MCF 10A (cell line): ENCODE results near the gene ERC2. TPM values are rescaled to one million over a fixed set of nuclear protein-coding genes. Genes with fewer than 3 reads are reported as not detected.
A peak's percentile ranks its signal among the peaks of the same experiment; 100 is the strongest.

ENCODE experiments used
- BruUV-seq: library from RNA; stranded (reverse); fragments of 400-500 nt; replicated peaks from 2 replicates; lab custom pipeline; 2021; lab: Mats Ljungman, UMichigan
- CTCF ChIA-PET: fragments of 300-600 bp; sonication (Branson Sonifier 250); formaldehyde crosslinking; extraction: SDS; loops from one replicate; lab custom pipeline; 2021; ENCODE audit warnings: antibody characterized with exemption, inconsistent platforms; lab: Yijun Ruan, JAX
- POLR2A ChIA-PET: fragments of 300-600, 350-650 bp; sonication (Branson Sonifier 250); formaldehyde crosslinking; extraction: SDS; loops from one replicate; lab custom pipeline; 2020; ENCODE audit warnings: antibody characterized with exemption, inconsistent platforms; lab: Yijun Ruan, JAX
- DNase-seq: peaks from one replicate; pipeline ENCODE4 v3.0.0-alpha.2; 2018; ENCODE audit not compliant: unreplicated experiment
- H3K27ac Mint-ChIP-seq: one replicate; pipeline ENCODE4 v1.8.0; 2022; ENCODE audit warnings: mild to moderate bottlenecking, low read depth, mixed read lengths; ENCODE audit not compliant: unreplicated experiment
- H3K27me3 Mint-ChIP-seq: one replicate; pipeline ENCODE4 v1.8.0; 2022; ENCODE audit warnings: mixed read lengths; ENCODE audit not compliant: insufficient read depth, unreplicated experiment
- H3K36me3 Mint-ChIP-seq: one replicate; pipeline ENCODE4 v1.8.0; 2022; ENCODE audit warnings: mild to moderate bottlenecking, moderate library complexity, mixed read lengths; ENCODE audit not compliant: insufficient read depth, unreplicated experiment
- H3K4me1 Mint-ChIP-seq: one replicate; pipeline ENCODE4 v1.8.0; 2022; ENCODE audit warnings: mixed read lengths; ENCODE audit not compliant: insufficient read depth, unreplicated experiment
- H3K4me3 Mint-ChIP-seq: one replicate; pipeline ENCODE4 v1.8.0; 2022; ENCODE audit warnings: mild to moderate bottlenecking, moderate library complexity, mixed read lengths; ENCODE audit not compliant: unreplicated experiment
- H3K9me3 Mint-ChIP-seq: one replicate; pipeline ENCODE4 v1.8.0; 2022; ENCODE audit warnings: mixed read lengths; ENCODE audit not compliant: unreplicated experiment
- intact Hi-C: fragments of 100-400 bp; cut with micrococcal nuclease; formaldehyde crosslinking; loops from 2 replicates; pipeline ENCODE4 v1.14.1; 2022
- total RNA-seq: library from RNA; stranded (reverse); gene quantifications from 2 replicates; pipeline ENCODE4 v1.2.3, GENCODE V29; 2022
- TF ChIP-seq, protein P1 (sequence below): fragments of 200-600 bp; IDR thresholded peaks from one replicate; pipeline ENCODE4 v1.8.0; 2022; ENCODE audit warnings: antibody characterized with exemption, mild to moderate bottlenecking; ENCODE audit not compliant: unreplicated experiment

ERC2 gene
- total RNA-seq, 1 experiment from 2014 or later, result 0.42 TPM

GRCh38 chr3:56125358-56126005 lies 342.8 kb downstream of the ERC2 start:
- ChIA-PET CTCF (interaction anchor here (1.7 kb wide), 1 partner anchor 83 kb away, joined by 5 read pairs; no protein-coding TSS in a partner anchor), POLR2A (no interaction called here)
- TF ChIP-seq, protein P1, sequence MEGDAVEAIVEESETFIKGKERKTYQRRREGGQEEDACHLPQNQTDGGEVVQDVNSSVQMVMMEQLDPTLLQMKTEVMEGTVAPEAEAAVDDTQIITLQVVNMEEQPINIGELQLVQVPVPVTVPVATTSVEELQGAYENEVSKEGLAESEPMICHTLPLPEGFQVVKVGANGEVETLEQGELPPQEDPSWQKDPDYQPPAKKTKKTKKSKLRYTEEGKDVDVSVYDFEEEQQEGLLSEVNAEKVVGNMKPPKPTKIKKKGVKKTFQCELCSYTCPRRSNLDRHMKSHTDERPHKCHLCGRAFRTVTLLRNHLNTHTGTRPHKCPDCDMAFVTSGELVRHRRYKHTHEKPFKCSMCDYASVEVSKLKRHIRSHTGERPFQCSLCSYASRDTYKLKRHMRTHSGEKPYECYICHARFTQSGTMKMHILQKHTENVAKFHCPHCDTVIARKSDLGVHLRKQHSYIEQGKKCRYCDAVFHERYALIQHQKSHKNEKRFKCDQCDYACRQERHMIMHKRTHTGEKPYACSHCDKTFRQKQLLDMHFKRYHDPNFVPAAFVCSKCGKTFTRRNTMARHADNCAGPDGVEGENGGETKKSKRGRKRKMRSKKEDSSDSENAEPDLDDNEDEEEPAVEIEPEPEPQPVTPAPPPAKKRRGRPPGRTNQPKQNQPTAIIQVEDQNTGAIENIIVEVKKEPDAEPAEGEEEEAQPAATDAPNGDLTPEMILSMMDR, result no peak
- Mint-ChIP-seq H3K9me3 (peaks cover 7% of the 10 kb centered on the region), H3K4me3 (no peak overlapping the region), H3K36me3 (no peaks in the 10 kb centered on the region), H3K27me3 (no peaks in the 10 kb centered on the region), H3K27ac (peak overlapping the region; percentile 31), H3K4me1 (peaks cover 16% of the 10 kb centered on the region)
- intact Hi-C loops, result no loop called here
- BruUV-seq, result TSS peak; percentile 81
- DNase-seq, result peak; percentile 83

GRCh38 chr3:56124546-56124945 lies 343.7 kb downstream of the ERC2 start:
- CTCF ChIA-PET, result interaction anchor here (0.5 to 1.7 kb wide), 3 partner anchors 82 to 126 kb away, joined by 3 to 5 read pairs (median 3); no protein-coding TSS in a partner anchor
- POLR2A ChIA-PET, result interaction anchor here (0.6 kb wide), 1 partner anchor 157 kb away, joined by 4 read pairs; no protein-coding TSS in a partner anchor
- intact Hi-C loops, result no loop called here

GRCh38 chr3:56123487-56123886 lies 344.8 kb downstream of the ERC2 start:
- Mint-ChIP-seq H3K27ac (no peak overlapping the region), H3K4me3 (no peak overlapping the region), H3K36me3 (no peaks in the 10 kb centered on the region), H3K27me3 (no peaks in the 10 kb centered on the region), H3K4me1 (peaks cover 22% of the 10 kb centered on the region), H3K9me3 (peaks cover 7% of the 10 kb centered on the region)
- intact Hi-C loops, result no loop called here
- DNase-seq, result no peak
- ChIA-PET POLR2A (no interaction called here), CTCF (interaction anchor here (1.3 kb wide), 1 partner anchor 127 kb away, joined by 3 read pairs; no protein-coding TSS in a partner anchor)
- TF ChIP-seq, protein P1, result no peak
- no TSS peak for BruUV-seq

More at GRCh38 chr3:56124546-56124945, 343.7 kb downstream of the ERC2 start:
- DNase-seq, result no peak
- BruUV-seq, result no TSS peak
- no peaks in the 10 kb centered on the region for H3K27me3 Mint-ChIP-seq
- peaks cover 7% of the 10 kb centered on the region for H3K9me3 Mint-ChIP-seq
- no peaks in the 10 kb centered on the region for H3K36me3 Mint-ChIP-seq
- H3K4me1 Mint-ChIP-seq, result peaks cover 22% of the 10 kb centered on the region
- no peak overlapping the region for H3K27ac Mint-ChIP-seq
- TF ChIP-seq, protein P1, result no peak
- H3K4me3 Mint-ChIP-seq, result no peak overlapping the region

DNA sequence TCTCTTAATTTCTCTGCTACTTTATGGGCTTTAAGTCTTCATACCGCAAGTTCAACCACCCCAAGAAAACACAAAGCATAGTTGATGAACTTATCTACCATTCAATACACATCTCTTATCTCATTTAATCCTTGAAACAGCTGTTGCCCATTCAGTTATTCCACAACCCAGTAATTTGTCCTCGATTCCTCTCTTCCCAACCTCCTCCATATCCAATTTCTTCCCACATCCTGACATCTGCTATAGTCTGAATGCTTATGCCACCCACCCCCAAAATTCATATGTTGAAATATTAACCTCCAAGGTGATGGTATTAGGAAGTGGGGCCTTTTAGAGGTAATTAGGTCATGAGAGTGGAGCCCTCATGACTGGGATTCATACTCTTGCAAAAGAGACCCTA lies 345.4 kb downstream of the ERC2 start:
- Mint-ChIP-seq H3K27me3 (no peaks in the 10 kb centered on the region), H3K36me3 (no peaks in the 10 kb centered on the region), H3K4me3 (no peak overlapping the region), H3K4me1 (peaks cover 22% of the 10 kb centered on the region), H3K9me3 (peaks cover 7% of the 10 kb centered on the region), H3K27ac (no peak overlapping the region)
- no peak for DNase-seq
- TF ChIP-seq, protein P1, result no peak
- ChIA-PET POLR2A (no interaction called here), CTCF (no interaction called here)
- intact Hi-C loops, result no loop called here
- BruUV-seq, result no TSS peak
